Erythroblast (primary cell): ENCODE measurements around the gene TOP3A.
A peak's percentile ranks its signal among the peaks of the same experiment; 100 is the strongest.
"Not testable (repeated sequence)": the region's sequence is repeated elsewhere in the genome, so short reads cannot be mapped to it uniquely, and the experiment has no call there.

Source experiments
- DNase-seq, 2 experiments: peaks; one replicate each; lab custom pipeline; 2025; lab: John Stamatoyannopoulos, UW
- GATA1 ChIP-seq: IDR thresholded peaks from 2 replicates; pipeline ENCODE4 v1.6.1; 2011; ENCODE audit warnings: low read depth, mild to moderate bottlenecking, control low read depth, low read length, moderate library complexity
- POLR2A ChIP-seq: IDR thresholded peaks from 2 replicates; pipeline ENCODE4 v1.6.1; 2011; ENCODE audit warnings: mild to moderate bottlenecking, low read length

TOP3A gene

GRCh38 chr17:18318117-18318516, 3.3 kb upstream of the TOP3A start:
- no peak for TF ChIP-seq GATA1
- TF ChIP-seq POLR2A = no peak
- no peak for DNase-seq

- TF ChIP-seq GATA1 (no peak), POLR2A (no peak)
- no peak for DNase-seq
Observed at GRCh38 chr17:18315961-18316360, 1.2 kb upstream of the TOP3A start.

GRCh38 chr17:18315562-18315922, 748 bp upstream of the TOP3A start:
- TF ChIP-seq POLR2A = no peak
- TF ChIP-seq GATA1 = no peak
- DNase-seq = peak in 1 of 2 experiments; percentile 71

GRCh38 chr17:18314059-18314730, 599 bp downstream of the TOP3A start:
- TF ChIP-seq GATA1 = no peak
- TF ChIP-seq POLR2A = no peak
- peak; percentile 57 to 77 for DNase-seq

GRCh38 chr17:18309202-18309601, 5.6 kb downstream of the TOP3A start:
- no peak for TF ChIP-seq GATA1
- no peak for TF ChIP-seq POLR2A
- no peak for DNase-seq

GRCh38 chr17:18303206-18303605, 11.6 kb downstream of the TOP3A start:
- not testable (repeated sequence) for DNase-seq

- DNase-seq = no peak
- TF ChIP-seq POLR2A (no peak), GATA1 (no peak)
Observed at GRCh38 chr17:18300725-18301480, 13.9 kb downstream of the TOP3A start.

GRCh38 chr17:18298061-18298460, 16.7 kb downstream of the TOP3A start:
- not testable (repeated sequence) for DNase-seq

GRCh38 chr17:18291718-18292540, 22.9 kb downstream of the TOP3A start:
- DNase-seq = no peak
- TF ChIP-seq POLR2A (no peak), GATA1 (no peak)

GRCh38 chr17:18285296-18285695, 29.5 kb downstream of the TOP3A start:
- TF ChIP-seq POLR2A (no peak), GATA1 (no peak)

GRCh38 chr17:18281788-18282187, 33.0 kb downstream of the TOP3A start:
- TF ChIP-seq GATA1 (no peak), POLR2A (no peak)
- DNase-seq = no peak

More at GRCh38 chr17:18285296-18285695, 29.5 kb downstream of the TOP3A start:
- no peak for DNase-seq

- TF ChIP-seq POLR2A (no peak), GATA1 (no peak)
- DNase-seq = no peak
Observed at GRCh38 chr17:18280766-18281371, 33.9 kb downstream of the TOP3A start.

GRCh38 chr17:18280249-18280648, 34.5 kb downstream of the TOP3A start:
- TF ChIP-seq GATA1 = no peak
- no peak for TF ChIP-seq POLR2A

GRCh38 chr17:18278867-18279266, 35.9 kb downstream of the TOP3A start:
- DNase-seq = no peak
- TF ChIP-seq GATA1 (no peak), POLR2A (no peak)

More at GRCh38 chr17:18280249-18280648, 34.5 kb downstream of the TOP3A start:
- DNase-seq = no peak
